ENCODE results near the gene GNG7.
"Not testable (repeated sequence)": the region's sequence is repeated elsewhere in the genome, so short reads cannot be mapped to it uniquely, and the experiment has no call there.

Gene GNG7

GRCh38 chr19:2713170-2713569, 10.7 kb upstream of the GNG7 start:
- DNase-seq (ENCODE audit: low spot score), result not testable (repeated sequence)

- no peak for DNase-seq (ENCODE audit: low spot score)
Measured at GRCh38 chr19:2711875-2712205, 9.3 kb upstream of the GNG7 start.

DNA sequence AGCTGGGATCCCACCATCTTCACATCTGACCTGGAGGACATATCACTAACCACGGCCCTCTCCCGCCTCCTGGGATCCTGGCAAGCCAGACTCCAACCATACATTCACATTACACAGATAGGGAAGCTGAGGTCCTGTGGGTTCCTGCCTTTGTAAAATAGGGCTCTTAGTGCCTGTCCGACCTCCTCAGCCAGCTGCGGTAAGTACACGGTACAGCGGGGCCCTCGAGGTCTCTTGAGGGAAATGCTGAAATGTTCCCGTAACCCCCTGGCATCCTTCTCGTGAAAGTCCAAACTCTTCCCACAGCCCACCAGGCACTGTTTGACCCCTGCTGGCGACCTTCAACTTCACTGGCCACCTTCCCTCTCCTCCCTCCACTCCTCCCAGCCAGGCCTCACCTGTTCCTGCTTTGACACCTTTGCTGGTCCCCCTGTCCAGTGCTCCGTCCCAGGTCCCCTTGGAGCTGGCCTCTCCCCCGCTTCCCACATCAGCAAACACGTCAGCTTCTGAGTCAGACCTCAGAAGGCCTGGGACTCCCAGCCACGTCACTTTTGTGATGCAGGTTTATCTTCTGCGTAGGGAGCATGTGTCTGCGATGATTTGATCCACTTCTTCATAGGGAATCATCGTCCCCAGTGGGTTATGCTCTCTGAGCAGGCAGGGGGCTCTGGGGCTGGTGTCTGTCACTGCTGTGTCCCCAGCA, 8.8 kb upstream of the GNG7 start:
- no peak for DNase-seq (ENCODE audit: low spot score)

GRCh38 chr19:2706251-2706650, 3.8 kb upstream of the GNG7 start:
- no peak for DNase-seq (ENCODE audit: low spot score)

DNA sequence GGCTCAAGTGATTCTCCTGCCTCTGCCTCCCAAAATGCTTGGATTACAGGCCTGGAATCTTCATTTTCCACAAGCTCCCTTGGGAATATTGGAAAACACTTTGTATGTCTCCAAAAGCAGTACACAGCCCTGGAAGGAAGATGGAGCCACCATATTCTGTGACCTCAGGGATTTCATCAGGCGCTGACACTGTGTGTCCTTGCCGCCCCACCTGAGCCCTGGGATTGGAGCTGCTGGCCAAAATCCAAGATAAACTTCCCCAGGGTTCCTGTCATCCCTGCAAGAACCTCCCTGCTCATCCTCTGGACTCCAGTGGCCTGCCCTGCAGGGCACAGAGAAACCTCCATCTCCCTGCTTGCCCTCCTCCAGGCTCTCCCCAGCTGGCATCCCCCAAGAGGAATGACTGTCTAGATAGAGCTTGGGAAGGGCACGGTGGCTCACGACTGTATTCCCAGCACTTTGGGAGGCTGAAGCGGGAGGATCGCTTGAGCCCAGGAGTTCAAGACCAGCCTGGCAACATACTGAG, 1.3 kb upstream of the GNG7 start:
- no peak for DNase-seq (ENCODE audit: low spot score)

- no peak for DNase-seq (ENCODE audit: low spot score)
Measured at GRCh38 chr19:2703077-2703437, 563 bp upstream of the GNG7 start.

GRCh38 chr19:2701361-2702169, 929 bp downstream of the GNG7 start:
- DNase-seq (ENCODE audit: low spot score), result no peak

GRCh38 chr19:2700660-2701360, 1.7 kb downstream of the GNG7 start:
- DNase-seq (ENCODE audit: low spot score), result no peak

DNA sequence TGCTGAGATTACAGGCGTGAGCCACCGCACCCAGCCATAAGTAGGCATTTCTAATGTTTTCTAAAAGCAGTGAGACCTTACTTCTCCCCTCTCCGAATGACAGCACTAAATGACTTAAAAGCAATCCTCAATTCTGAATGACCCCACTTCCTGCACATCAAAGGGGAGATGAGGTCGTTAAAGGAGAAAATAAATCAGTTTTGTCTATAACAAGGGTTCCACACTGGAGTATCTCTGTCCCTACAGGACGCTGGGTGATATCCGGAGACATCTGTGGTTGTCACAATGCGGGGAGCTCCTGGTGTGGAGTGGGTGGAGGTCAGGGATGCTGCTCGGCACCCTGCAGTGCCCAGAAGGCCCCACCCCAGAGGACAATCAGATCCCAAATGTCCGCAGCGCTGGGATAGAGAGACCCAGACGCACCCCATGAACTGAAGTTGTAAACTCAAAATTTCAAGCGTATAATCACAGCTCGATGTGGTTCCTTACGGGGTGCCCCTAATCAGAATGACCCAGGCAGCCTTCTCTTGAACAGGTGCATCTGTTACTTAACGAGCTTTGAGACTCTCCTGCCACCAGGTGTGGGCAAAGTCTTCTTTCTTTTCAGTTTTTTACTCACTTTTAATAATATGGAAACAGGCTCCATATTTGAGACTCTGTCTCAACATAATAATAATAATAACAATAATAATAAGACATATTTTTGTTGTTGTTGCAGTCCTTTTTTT, 2.9 kb downstream of the GNG7 start:
- no peak for DNase-seq (ENCODE audit: low spot score)

GRCh38 chr19:2694196-2694595, 8.3 kb downstream of the GNG7 start:
- no peak for DNase-seq (ENCODE audit: low spot score)

DNA sequence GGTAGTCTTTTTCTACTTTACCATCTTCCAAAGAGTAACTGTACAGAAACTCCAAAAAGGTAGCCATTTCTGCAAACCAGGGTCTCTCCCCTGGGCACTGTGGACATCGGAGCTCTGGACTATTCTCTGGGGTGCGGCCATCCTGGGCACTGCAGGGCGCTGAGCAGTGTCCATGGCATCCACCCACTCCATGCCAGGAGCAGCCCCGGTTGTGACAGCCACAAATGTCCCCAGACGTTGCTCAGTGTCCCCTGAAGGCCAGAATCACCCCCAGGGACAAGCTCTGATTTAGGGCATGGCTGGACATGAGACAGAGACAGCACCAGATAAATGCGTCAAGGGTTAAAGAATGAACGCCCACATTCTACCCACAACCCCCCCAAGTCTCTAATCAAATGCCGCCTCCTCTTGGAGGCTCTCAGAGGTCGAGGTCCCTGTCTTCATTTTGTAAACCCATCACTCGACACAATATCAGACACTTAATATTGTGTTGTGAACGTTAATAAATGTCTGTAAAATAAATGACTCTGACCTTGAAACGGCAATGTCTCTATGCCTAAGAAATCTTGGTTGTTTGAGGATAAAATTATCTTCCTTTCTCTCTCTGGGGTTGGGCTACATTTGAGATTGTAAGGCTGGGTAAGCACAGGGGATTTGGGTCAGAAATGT, 8.9 kb downstream of the GNG7 start:
- no peak for DNase-seq (ENCODE audit: low spot score)

GRCh38 chr19:2691951-2692350, 10.5 kb downstream of the GNG7 start:
- no peak for DNase-seq (ENCODE audit: low spot score)

DNA sequence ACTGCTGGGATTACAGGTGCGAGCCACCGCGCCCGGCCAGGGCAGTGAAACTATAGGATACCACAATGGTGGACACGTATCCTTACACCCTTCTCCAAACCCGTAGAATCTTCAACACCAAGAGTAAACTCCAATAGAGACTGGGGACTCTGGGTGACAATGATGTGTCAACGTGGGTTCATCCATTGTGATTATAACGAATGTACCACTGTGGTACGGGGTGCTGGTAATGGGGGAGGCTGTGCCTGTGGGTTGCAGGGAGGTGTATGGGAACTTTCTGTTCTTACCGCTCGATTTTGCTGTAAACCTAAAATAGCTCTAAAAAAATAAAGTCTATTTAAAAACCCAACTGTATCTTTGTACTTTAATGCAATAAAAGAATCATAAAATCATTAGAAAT, 11.6 kb downstream of the GNG7 start:
- no peak for DNase-seq (ENCODE audit: low spot score)

- DNase-seq (ENCODE audit: low spot score), result no peak
Measured at GRCh38 chr19:2686360-2686759, 16.1 kb downstream of the GNG7 start.

DNA sequence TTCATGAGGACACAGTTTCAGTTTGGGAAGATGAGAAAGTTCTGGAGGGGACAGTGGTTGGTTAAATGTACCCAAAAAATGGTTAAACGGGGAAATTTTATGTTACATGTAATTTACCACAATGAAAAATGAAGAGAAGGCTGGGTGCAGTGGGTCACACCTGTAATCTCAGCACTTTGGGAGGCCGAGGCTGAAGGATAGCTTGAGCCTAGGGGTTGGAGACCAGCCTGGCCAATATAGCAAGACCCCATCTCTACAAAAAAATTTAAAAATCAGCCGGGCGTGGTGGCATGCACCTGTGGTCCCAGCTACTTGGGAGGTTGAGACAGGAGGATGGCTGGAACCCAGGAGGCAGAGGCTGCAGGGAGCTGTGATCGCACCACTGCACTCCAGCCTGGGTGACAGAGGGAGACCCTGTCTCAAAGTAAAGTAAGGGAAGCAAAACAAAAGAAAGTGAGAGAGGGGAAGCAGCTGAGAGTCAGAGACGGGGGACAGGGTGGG, 17.2 kb downstream of the GNG7 start:
- DNase-seq (ENCODE audit: low spot score), result no peak

GRCh38 chr19:2683430-2684003, 19.0 kb downstream of the GNG7 start:
- no peak for DNase-seq (ENCODE audit: low spot score)

- no peak for DNase-seq (ENCODE audit: low spot score)
Measured at GRCh38 chr19:2680808-2681207, 21.7 kb downstream of the GNG7 start.

DNA sequence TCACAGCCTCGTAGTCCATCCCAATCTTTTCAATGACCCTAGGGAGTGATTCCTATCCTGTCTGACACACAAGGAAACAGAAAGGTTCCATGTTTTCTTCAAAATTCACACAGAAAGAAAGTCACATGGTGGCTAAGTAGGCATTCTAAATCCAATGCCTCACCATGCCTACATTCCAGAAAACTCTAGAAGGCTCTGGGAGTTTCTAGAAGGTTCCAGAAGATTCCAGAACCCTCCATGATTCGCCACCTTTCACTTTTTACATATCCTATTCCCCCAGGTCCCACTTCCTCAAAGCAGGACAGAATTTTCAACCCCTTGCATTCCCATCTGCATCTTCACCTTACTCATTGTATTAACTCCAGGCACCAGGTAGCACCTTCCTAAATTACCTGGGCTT, 23.1 kb downstream of the GNG7 start:
- DNase-seq (ENCODE audit: low spot score), result no peak

- DNase-seq (ENCODE audit: low spot score), result not testable (repeated sequence)
Measured at GRCh38 chr19:2678948-2679347, 23.5 kb downstream of the GNG7 start.

DNA sequence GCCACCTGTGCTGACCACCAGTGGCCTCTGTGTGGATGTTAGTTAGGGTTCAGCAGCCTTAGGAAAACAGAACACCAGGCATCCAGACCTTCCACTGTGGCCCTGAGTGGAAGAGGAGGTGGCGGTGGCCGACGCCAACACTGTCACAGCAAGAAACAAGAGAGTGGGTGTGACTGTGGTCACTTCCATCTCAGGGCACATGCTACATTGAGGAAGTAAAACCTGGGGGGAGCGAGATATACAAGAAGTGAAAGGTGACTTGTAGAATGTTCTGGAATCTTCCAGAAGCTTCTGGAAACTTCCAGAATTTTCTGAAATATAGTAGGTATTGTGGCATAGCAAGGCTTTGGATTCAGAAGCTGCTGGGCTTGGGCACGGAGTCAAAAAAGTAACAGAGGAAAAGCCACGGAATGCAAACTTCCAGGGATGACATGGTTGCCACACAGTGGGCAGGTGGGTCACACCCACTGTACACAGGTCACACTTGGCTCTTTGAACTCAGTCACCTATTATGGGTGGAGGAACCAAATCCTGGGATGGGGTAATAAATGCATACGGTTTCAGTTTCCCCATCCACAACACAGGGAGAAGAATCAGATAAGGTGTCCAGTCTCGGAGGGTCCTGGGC, 24.3 kb downstream of the GNG7 start:
- no peak for DNase-seq (ENCODE audit: low spot score)

GRCh38 chr19:2676823-2677222, 25.7 kb downstream of the GNG7 start:
- no peak for DNase-seq (ENCODE audit: low spot score)

All from left forelimb (tissue), 1 donor.